Osteocyte (in vitro differentiated cells): Measurements from ENCODE around the gene AFP. TPM values are rescaled to one million over a fixed set of nuclear protein-coding genes. Genes with fewer than 3 reads are reported as not detected.

Source experiments
- DNase-seq: peaks from one replicate; pipeline ENCODE4 v3.0.0; 2021; ENCODE audit warnings: mixed read lengths; ENCODE audit not compliant: unreplicated experiment; ENCODE audit errors: extremely low spot score
- H3K27ac Mint-ChIP-seq: one replicate; pipeline ENCODE4 v1.8.0; 2021; ENCODE audit warnings: mild to moderate bottlenecking, mixed read lengths; ENCODE audit not compliant: unreplicated experiment
- H3K27me3 Mint-ChIP-seq: one replicate; pipeline ENCODE4 v1.8.0; 2021; ENCODE audit warnings: mixed read lengths; ENCODE audit not compliant: unreplicated experiment
- H3K36me3 Mint-ChIP-seq: one replicate; pipeline ENCODE4 v1.8.0; 2021; ENCODE audit warnings: mixed read lengths; ENCODE audit not compliant: unreplicated experiment
- H3K4me1 Mint-ChIP-seq: one replicate; pipeline ENCODE4 v1.8.0; 2021; ENCODE audit warnings: mixed read lengths; ENCODE audit not compliant: unreplicated experiment
- H3K4me3 Mint-ChIP-seq: one replicate; pipeline ENCODE4 v1.8.0; 2021; ENCODE audit warnings: mild to moderate bottlenecking, moderate library complexity, mixed read lengths; ENCODE audit not compliant: unreplicated experiment
- H3K9me3 Mint-ChIP-seq: one replicate; pipeline ENCODE4 v1.8.0; 2021; ENCODE audit warnings: mixed read lengths; ENCODE audit not compliant: unreplicated experiment
- CTCF ChIP-seq: fragments of 200-600 bp; sonication (generic); IDR thresholded peaks from 2 replicates; pipeline ENCODE4 v1.5.0; 2021; ENCODE audit warnings: antibody characterized with exemption, mild to moderate bottlenecking, moderate library complexity
- total RNA-seq: library from RNA; stranded (reverse); gene quantifications from 2 replicates; pipeline ENCODE4 v1.2.1, GENCODE V29; 2021

AFP gene
- total RNA-seq, 1 donor from 2014 or later: not detected

- H3K9me3 Mint-ChIP-seq: peaks cover 13% of the 10 kb centered on the region
- no peaks in the 10 kb centered on the region for H3K36me3 Mint-ChIP-seq
- no peak for DNase-seq
- no peak overlapping the region for H3K27ac Mint-ChIP-seq
- H3K4me1 Mint-ChIP-seq: no peaks in the 10 kb centered on the region
- peaks cover 19% of the 10 kb centered on the region for H3K27me3 Mint-ChIP-seq
- no peak for TF ChIP-seq CTCF
- no peak overlapping the region for H3K4me3 Mint-ChIP-seq
These were observed 41.2 kb downstream of the AFP start for GRCh38 chr4:73477176-73477575.

GRCh38 chr4:73479323-73479722, 43.3 kb downstream of the AFP start:
- no peak for DNase-seq
- H3K27ac Mint-ChIP-seq: no peak overlapping the region
- H3K27me3 Mint-ChIP-seq: peaks cover 12% of the 10 kb centered on the region
- H3K4me3 Mint-ChIP-seq: no peak overlapping the region
- H3K36me3 Mint-ChIP-seq: no peaks in the 10 kb centered on the region
- H3K9me3 Mint-ChIP-seq: no peaks in the 10 kb centered on the region
- no peaks in the 10 kb centered on the region for H3K4me1 Mint-ChIP-seq
- TF ChIP-seq CTCF: no peak

- no peak within 1 kb of the TSS for H3K27ac Mint-ChIP-seq
- H3K27me3 Mint-ChIP-seq: peaks cover 25% of the 10 kb centered on the region
- DNase-seq: no peak
- H3K4me1 Mint-ChIP-seq: no peaks in the 10 kb centered on the region
- no peak for TF ChIP-seq CTCF
- no peaks in the 10 kb centered on the region for H3K9me3 Mint-ChIP-seq
- H3K4me3 Mint-ChIP-seq: no peak within 1 kb of the TSS
- H3K36me3 Mint-ChIP-seq: no peaks in the 10 kb centered on the region
These were observed 45.3 kb downstream of the AFP start, which contains the start of gene AFM for GRCh38 chr4:73481358-73481757. Gene AFM, plus strand, starts transcription at chr4:73481745. Its CDS starts 31 bp downstream, at chr4:73481776.

GRCh38 chr4:73485085-73485484, 49.1 kb downstream of the AFP start:
- H3K9me3 Mint-ChIP-seq: no peaks in the 10 kb centered on the region
- H3K4me1 Mint-ChIP-seq: no peaks in the 10 kb centered on the region
- H3K4me3 Mint-ChIP-seq: no peak overlapping the region
- TF ChIP-seq CTCF: no peak
- no peaks in the 10 kb centered on the region for H3K36me3 Mint-ChIP-seq
- peaks cover 50% of the 10 kb centered on the region for H3K27me3 Mint-ChIP-seq
- DNase-seq: no peak
- H3K27ac Mint-ChIP-seq: no peak overlapping the region

- no peak for DNase-seq
- Mint-ChIP-seq H3K4me3 (no peak overlapping the region), H3K27ac (no peak overlapping the region), H3K4me1 (no peaks in the 10 kb centered on the region), H3K9me3 (no peaks in the 10 kb centered on the region), H3K36me3 (no peaks in the 10 kb centered on the region), H3K27me3 (peaks cover 53% of the 10 kb centered on the region)
- TF ChIP-seq CTCF: no peak
These were observed 49.6 kb downstream of the AFP start for GRCh38 chr4:73485596-73485995.
